Measurements from ENCODE around the gene MBP. TPM values are rescaled to one million over a fixed set of nuclear protein-coding genes. Genes with fewer than 3 reads are reported as not detected.

The MBP gene
- total RNA-seq, 1 donor, result 80.7 TPM

DNA sequence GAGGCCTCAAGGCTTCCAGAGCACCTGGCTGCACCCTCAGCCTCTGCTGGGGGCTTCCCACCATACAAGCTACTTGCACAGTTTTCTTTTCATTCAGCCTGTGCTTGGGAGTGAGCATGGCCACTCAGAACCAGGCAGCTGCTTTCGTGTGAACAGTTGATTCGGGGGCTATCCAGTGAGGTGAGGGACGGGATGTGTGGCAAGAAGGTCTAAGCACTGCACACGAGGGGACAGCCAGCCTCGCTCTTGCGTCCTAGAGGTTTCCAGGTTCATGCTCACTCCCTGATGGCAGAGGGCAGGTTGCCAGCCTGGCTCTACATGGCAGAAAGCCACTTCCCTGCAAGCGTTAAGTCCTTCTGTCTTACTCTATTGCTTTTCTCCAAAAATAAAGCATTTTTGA, 146.2 kb downstream of the MBP start:
- no peaks in the 10 kb centered on the region for H3K9me3 ChIP-seq (ENCODE audit: low read depth, low read length)
- H3K4me3 ChIP-seq (ENCODE audit: low read length), result no peak overlapping the region
- H3K4me1 ChIP-seq (ENCODE audit: insufficient read depth, low read length), result peaks cover 4% of the 10 kb centered on the region

DNA sequence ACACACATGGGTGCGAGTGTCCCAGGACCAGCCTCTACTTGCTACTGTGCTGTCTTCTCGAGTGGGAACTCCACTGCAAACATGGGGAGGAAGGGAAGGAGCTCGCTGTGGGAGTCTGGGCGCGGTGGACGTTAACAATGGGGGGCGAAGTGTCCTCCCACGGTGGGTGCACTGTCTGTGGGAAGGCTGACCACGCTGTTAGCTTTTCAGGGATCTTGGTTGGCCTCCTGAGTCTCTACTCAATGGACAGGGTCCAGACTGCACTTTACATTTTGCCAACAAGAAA, 146.7 kb downstream of the MBP start:
- no peaks in the 10 kb centered on the region for H3K27me3 ChIP-seq (ENCODE audit: insufficient read depth, low read length)
- H3K4me1 ChIP-seq (ENCODE audit: insufficient read depth, low read length), result peaks cover 4% of the 10 kb centered on the region

More for the DNA sequence above, 146.2 kb downstream of the MBP start:
- H3K27me3 ChIP-seq (ENCODE audit: insufficient read depth, low read length), result no peaks in the 10 kb centered on the region

GRCh38 chr18:76985156-76985950, 147.2 kb downstream of the MBP start:
- Histone ChIP-seq H3K4me1 (ENCODE audit: insufficient read depth, low read length) (peaks cover 4% of the 10 kb centered on the region), H3K9me3 (ENCODE audit: low read depth, low read length) (no peaks in the 10 kb centered on the region), H3K4me3 (ENCODE audit: low read length) (no peak overlapping the region), H3K27me3 (ENCODE audit: insufficient read depth, low read length) (no peaks in the 10 kb centered on the region)

More for the DNA sequence above, 146.7 kb downstream of the MBP start:
- Histone ChIP-seq H3K9me3 (ENCODE audit: low read depth, low read length) (no peaks in the 10 kb centered on the region), H3K4me3 (ENCODE audit: low read length) (no peak overlapping the region)

DNA sequence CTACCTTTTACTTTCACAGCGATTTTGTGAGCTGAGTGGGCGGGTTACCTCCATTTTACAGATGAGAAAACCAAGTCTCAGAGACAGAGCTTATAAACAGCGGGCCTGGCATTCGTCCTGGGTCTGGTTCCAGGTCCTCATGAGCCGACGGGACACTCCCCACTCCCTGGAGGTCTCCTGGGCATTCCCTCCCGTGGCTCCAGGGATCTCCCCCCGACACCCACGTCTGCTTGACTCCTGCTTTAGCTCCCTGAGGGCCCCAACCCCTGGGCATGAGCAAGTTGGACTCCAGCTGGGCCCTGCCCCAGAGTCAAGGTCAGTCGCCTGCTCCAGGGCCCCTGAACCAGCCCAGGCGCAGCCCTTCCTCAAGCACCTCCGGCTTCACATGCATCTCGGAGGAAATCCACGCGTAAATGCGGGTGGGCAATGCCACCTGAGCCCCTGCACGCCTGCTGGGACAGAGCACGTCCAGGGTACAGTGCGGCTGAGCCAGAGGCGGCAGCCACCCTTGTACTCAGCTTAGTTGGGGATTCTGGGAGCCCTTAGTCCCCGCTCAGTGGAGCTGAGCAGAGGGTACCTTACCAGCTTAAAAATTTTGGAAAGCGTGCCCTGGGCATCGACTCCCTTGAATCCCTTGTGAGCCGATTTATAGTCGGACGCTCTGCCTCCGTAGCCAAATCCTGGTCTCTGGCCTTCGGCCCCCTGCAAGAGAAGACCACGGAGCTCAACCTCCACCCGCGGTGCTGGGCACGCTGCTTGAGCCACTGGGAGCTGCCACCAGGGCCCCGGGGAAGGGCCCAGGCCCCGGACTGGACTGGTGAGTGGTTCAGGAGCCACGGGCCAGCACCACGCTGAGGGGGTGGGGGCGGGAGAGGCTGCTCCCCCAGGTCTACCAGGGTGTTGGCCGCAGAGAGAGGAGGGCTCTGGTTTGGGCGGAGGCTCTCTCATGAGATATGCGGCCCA, 148.1 kb downstream of the MBP start:
- no peaks in the 10 kb centered on the region for H3K9me3 ChIP-seq (ENCODE audit: low read depth, low read length)
- no peaks in the 10 kb centered on the region for H3K27me3 ChIP-seq (ENCODE audit: insufficient read depth, low read length)
- peaks cover 4% of the 10 kb centered on the region for H3K4me1 ChIP-seq (ENCODE audit: insufficient read depth, low read length)
- H3K4me3 ChIP-seq (ENCODE audit: low read length), result no peak overlapping the region

DNA sequence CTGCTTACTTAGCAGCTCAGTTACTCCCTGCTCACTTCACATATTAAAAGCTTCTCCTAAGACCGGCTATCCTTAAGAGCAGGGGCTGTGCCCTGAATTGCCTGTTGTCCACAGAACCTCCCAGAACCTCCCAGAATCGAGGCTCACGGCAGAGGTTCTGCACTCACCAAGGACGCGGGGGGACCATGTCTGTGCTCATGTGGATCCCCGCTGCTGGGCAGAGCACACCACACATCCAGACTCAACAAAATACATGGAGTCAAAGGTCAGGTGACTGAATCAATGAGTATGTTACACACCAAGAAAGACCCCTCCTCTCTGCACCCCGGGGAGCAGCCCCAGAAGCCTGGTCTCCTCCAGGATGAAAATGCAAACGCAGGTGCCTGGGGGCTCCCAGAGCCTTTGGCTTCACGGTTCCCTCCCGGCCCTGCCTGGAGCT, 149.0 kb downstream of the MBP start:
- H3K4me3 ChIP-seq (ENCODE audit: low read length), result no peak overlapping the region
- no peaks in the 10 kb centered on the region for H3K27me3 ChIP-seq (ENCODE audit: insufficient read depth, low read length)
- H3K9me3 ChIP-seq (ENCODE audit: low read depth, low read length), result no peaks in the 10 kb centered on the region
- H3K4me1 ChIP-seq (ENCODE audit: insufficient read depth, low read length), result peaks cover 4% of the 10 kb centered on the region

DNA sequence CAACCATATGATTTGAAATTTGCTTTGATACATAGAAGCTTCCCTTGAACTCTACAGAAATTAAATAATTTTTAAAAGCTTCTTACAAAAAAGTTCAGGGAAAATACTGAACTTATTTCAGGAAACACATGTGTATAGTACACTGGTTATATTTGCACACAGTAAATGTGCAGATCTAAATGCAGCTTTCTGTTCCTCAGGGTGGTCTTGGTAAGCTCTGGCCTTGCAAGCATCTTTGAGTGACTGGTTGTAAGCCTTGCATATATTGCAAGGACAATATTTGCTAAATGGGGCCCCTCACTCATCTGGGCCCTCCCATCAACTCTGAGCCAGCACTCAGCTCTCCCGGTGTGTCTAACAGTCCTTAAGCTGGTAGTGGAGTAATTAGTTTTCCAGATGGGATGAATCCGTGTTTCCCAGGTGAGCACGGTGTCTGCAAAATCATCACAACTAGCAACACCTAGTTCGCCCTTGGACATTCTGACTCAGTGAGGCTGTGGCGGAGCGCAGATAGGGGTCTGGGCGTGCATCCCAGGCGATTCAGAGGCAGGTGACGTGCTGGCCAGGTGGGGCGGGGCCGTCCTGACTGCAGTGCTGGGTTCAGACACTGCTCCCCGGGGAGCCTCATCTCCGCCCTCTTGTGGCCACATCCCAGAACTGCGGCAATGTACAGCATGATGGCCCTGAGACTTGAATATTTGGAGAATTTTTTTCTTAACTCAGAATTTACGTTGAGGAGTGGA, 149.6 kb downstream of the MBP start:
- Histone ChIP-seq H3K27me3 (ENCODE audit: insufficient read depth, low read length) (no peaks in the 10 kb centered on the region), H3K9me3 (ENCODE audit: low read depth, low read length) (no peaks in the 10 kb centered on the region), H3K4me1 (ENCODE audit: insufficient read depth, low read length) (peaks cover 4% of the 10 kb centered on the region), H3K4me3 (ENCODE audit: low read length) (no peak overlapping the region)

GRCh38 chr18:76982038-76982437, 150.5 kb downstream of the MBP start:
- H3K4me1 ChIP-seq (ENCODE audit: insufficient read depth, low read length), result peaks cover 4% of the 10 kb centered on the region
- H3K27me3 ChIP-seq (ENCODE audit: insufficient read depth, low read length), result no peaks in the 10 kb centered on the region
- no peak overlapping the region for H3K4me3 ChIP-seq (ENCODE audit: low read length)
- no peaks in the 10 kb centered on the region for H3K9me3 ChIP-seq (ENCODE audit: low read depth, low read length)

GRCh38 chr18:76981396-76981968, 151.1 kb downstream of the MBP start:
- Histone ChIP-seq H3K27me3 (ENCODE audit: insufficient read depth, low read length) (no peaks in the 10 kb centered on the region), H3K4me3 (ENCODE audit: low read length) (no peak overlapping the region), H3K4me1 (ENCODE audit: insufficient read depth, low read length) (peaks cover 4% of the 10 kb centered on the region)

DNA sequence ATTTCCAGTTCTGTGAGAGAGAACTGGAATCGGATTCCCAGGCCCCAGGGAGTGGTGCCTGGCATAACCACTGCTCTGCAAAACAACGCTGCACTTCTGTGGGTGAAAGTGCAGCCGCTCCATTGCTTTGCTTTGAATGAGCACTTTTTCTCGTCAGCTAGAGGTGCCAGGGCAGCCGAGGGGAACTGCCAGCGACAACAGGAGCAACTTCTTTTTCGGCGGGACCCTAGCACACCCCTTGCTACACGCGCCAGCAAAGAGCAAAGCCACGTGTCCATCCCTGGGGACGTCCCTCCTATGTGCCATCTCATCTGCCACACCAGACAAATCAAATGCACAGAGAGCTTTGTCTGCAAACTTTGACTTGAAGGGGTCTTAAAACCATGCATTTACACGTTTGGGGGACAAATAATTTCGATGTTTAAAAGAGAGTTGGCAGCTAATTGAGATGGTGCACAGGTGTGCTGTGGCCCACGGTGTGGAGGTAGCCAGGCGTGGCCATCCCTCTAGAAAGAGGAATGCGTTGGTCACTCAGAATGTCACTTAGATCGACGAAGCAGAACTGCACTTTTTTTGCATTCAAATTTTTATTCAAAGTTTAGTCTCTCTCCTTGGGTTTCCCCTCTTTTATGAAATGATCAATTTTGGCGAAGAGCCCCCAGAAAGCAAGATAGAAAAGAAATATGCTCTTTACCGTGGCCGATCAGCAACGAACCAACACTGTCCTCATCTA, 151.8 kb downstream of the MBP start:
- Histone ChIP-seq H3K9me3 (ENCODE audit: low read depth, low read length) (no peaks in the 10 kb centered on the region), H3K4me3 (ENCODE audit: low read length) (no peak overlapping the region), H3K4me1 (ENCODE audit: insufficient read depth, low read length) (peaks cover 4% of the 10 kb centered on the region), H3K27me3 (ENCODE audit: insufficient read depth, low read length) (no peaks in the 10 kb centered on the region)

More at GRCh38 chr18:76981396-76981968, 151.1 kb downstream of the MBP start:
- no peaks in the 10 kb centered on the region for H3K9me3 ChIP-seq (ENCODE audit: low read depth, low read length)

DNA sequence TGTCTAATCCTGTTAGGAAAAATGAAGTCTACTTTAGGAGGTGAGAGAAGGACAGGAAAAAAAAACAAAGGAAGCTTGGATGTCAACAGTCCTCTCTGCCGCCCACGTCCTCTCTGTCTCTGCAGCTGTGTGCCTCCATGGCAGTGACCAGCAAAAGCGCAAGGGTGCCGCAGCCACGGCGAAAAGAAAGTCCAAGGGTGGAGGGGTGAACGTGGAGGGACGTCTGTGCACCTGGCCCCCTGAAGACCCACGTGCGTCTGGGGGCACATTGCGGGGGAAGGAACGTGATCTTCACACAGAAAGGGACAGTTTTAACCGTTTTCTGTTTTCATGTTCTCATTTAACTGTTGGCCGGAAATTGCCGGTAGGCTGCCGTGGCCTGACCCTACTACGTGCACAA, 152.7 kb downstream of the MBP start:
- H3K4me3 ChIP-seq (ENCODE audit: low read length), result no peak overlapping the region
- H3K9me3 ChIP-seq (ENCODE audit: low read depth, low read length), result no peaks in the 10 kb centered on the region
- H3K4me1 ChIP-seq (ENCODE audit: insufficient read depth, low read length), result peaks cover 4% of the 10 kb centered on the region
- H3K27me3 ChIP-seq (ENCODE audit: insufficient read depth, low read length), result no peaks in the 10 kb centered on the region

DNA sequence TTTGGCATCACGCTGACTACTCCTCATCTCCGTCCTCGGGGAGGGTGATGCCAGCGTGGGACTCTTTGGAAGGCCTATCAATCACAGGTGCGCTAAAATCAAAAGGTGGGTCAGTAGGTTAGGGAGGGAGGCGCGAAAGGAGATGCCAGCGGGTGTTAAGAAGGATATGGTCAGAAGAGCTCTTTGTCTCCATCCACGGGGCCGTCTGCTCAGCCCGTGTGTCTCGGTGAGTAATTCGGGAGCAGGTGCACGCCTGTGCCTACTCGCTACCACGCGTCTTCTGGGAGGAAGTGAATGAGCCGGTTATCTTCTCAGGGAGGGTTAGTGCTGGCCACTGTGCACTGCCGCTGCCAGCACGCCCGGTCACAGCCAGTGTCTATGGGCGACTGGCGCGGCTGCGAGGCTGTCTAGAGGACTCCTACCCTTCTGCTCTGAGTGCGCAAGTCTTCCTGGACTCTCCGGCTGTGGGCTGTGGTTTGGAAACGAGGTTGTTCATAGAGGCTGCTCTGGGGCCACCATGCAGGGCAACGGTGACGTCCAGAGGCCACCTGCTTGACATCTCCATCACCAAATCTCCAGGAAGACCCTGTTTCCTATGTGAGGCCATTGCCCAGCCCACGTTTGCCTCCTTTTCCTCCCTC, 153.4 kb downstream of the MBP start:
- H3K4me3 ChIP-seq (ENCODE audit: low read length), result no peak overlapping the region
- no peaks in the 10 kb centered on the region for H3K27me3 ChIP-seq (ENCODE audit: insufficient read depth, low read length)

GRCh38 chr18:76978616-76979015, 154.0 kb downstream of the MBP start:
- peaks cover 4% of the 10 kb centered on the region for H3K4me1 ChIP-seq (ENCODE audit: insufficient read depth, low read length)
- no peaks in the 10 kb centered on the region for H3K27me3 ChIP-seq (ENCODE audit: insufficient read depth, low read length)
- H3K4me3 ChIP-seq (ENCODE audit: low read length), result no peak overlapping the region
- H3K9me3 ChIP-seq (ENCODE audit: low read depth, low read length), result no peaks in the 10 kb centered on the region

More for the DNA sequence above, 153.4 kb downstream of the MBP start:
- peaks cover 4% of the 10 kb centered on the region for H3K4me1 ChIP-seq (ENCODE audit: insufficient read depth, low read length)
- no peaks in the 10 kb centered on the region for H3K9me3 ChIP-seq (ENCODE audit: low read depth, low read length)

DNA sequence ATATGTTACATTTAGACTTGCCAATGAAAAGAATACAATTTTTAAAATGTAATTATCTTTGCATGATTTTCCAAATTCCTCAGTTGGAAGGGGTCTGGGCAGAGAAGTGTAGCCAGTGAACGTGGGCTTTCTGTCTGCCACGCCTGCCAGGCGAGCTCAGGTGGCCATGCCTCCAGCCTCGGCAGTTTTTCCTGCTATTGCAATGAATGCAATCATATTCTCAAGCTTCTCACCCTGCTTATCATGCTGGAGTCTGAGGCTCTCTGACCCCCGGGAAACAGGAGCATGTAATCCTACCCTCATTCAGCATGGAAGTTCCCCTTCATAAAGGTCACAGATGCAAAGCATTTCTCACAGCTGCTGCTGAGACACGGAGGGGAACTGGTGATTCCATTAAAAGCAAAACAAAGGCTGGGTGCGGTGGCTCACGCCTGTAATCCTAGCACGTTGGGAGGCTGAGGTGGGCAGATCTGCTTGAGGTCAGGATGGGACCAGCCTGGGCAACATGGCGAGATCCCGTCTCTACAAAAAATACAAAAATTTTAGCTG, 154.8 kb downstream of the MBP start:
- no peaks in the 10 kb centered on the region for H3K27me3 ChIP-seq (ENCODE audit: insufficient read depth, low read length)
- no peaks in the 10 kb centered on the region for H3K4me1 ChIP-seq (ENCODE audit: insufficient read depth, low read length)
- H3K9me3 ChIP-seq (ENCODE audit: low read depth, low read length), result no peaks in the 10 kb centered on the region
- H3K4me3 ChIP-seq (ENCODE audit: low read length), result no peak overlapping the region
